H9 (cell line): ENCODE results near the gene SNORC. TPM values are rescaled to one million over a fixed set of nuclear protein-coding genes. Genes with fewer than 3 reads are reported as not detected.

Source experiments
- DNase-seq: peaks from one replicate; pipeline ENCODE4 v3.0.0-alpha.2; 2017
- H2AFZ ChIP-seq: one replicate; pipeline ENCODE4 v1.6.1; 2013; ENCODE audit warnings: mild to moderate bottlenecking, low read length, control low read depth, moderate library complexity
- H2AK5ac ChIP-seq: 2 replicates; pipeline ENCODE4 v1.6.1; 2013; ENCODE audit warnings: low read length, control low read depth, mixed read lengths; ENCODE audit not compliant: insufficient read length
- H2BK120ac ChIP-seq: one replicate; pipeline ENCODE4 v1.6.1; 2013; ENCODE audit warnings: low read depth, mild to moderate bottlenecking, low read length, control low read depth, inconsistent platforms; ENCODE audit not compliant: poor library complexity, severe bottlenecking
- H2BK12ac ChIP-seq: 2 replicates; pipeline ENCODE4 v1.6.1; 2013; ENCODE audit warnings: low read length, control low read depth, mixed read lengths, low read depth; ENCODE audit not compliant: insufficient read length
- H2BK15ac ChIP-seq: 2 replicates; pipeline ENCODE4 v1.6.1; 2013; ENCODE audit warnings: low read depth, low read length, control low read depth
- H2BK20ac ChIP-seq: one replicate; pipeline ENCODE4 v1.6.1; 2013; ENCODE audit warnings: low read depth, mild to moderate bottlenecking, low read length, control low read depth, inconsistent platforms; ENCODE audit not compliant: poor library complexity, severe bottlenecking
- H2BK5ac ChIP-seq: 2 replicates; pipeline ENCODE4 v1.6.1; 2013; ENCODE audit warnings: low read length, control low read depth, mixed read lengths; ENCODE audit not compliant: insufficient read length
- H3K14ac ChIP-seq: 2 replicates; pipeline ENCODE4 v1.6.1; 2013; ENCODE audit warnings: low read length, control low read depth; ENCODE audit not compliant: insufficient read depth
- H3K18ac ChIP-seq: 2 replicates; pipeline ENCODE4 v1.6.1; 2013; ENCODE audit warnings: low read depth, mild to moderate bottlenecking, mixed read lengths, low read length, control low read depth; ENCODE audit not compliant: insufficient read length
- H3K23ac ChIP-seq: 2 replicates; pipeline ENCODE4 v1.6.1; 2013; ENCODE audit warnings: low read length, control low read depth, mixed read lengths, low read depth; ENCODE audit not compliant: insufficient read length
- H3K23me2 ChIP-seq: 2 replicates; pipeline ENCODE4 v1.6.1; 2013; ENCODE audit warnings: low read depth, mild to moderate bottlenecking, mixed read lengths, low read length, control low read depth; ENCODE audit not compliant: insufficient read length, poor library complexity, severe bottlenecking
- H3K27ac ChIP-seq: 2 replicates; pipeline ENCODE4 v1.5.1; 2013; ENCODE audit warnings: low read length, control low read depth, mixed read lengths, low read depth; ENCODE audit not compliant: insufficient read length
- H3K27me3 ChIP-seq: 2 replicates; pipeline ENCODE4 v1.6.1; 2013; ENCODE audit warnings: low read length, control low read depth, inconsistent platforms; ENCODE audit not compliant: insufficient read depth
- H3K4ac ChIP-seq: 2 replicates; pipeline ENCODE4 v1.6.1; 2013; ENCODE audit warnings: low read depth, mild to moderate bottlenecking, control low read depth, inconsistent platforms, low read length, moderate library complexity
- H3K4me1 ChIP-seq: 2 replicates; pipeline ENCODE4 v1.6.1; 2013; ENCODE audit warnings: low read length, control low read depth, inconsistent platforms; ENCODE audit not compliant: insufficient read depth
- H3K4me2 ChIP-seq: 2 replicates; pipeline ENCODE4 v1.6.1; 2013; ENCODE audit warnings: low read length, control low read depth, mixed read lengths; ENCODE audit not compliant: insufficient read length, insufficient read depth
- H3K56ac ChIP-seq: 2 replicates; pipeline ENCODE4 v1.6.1; 2013; ENCODE audit warnings: low read depth, mild to moderate bottlenecking, mixed read lengths, low read length, control low read depth; ENCODE audit not compliant: insufficient read length
- H3K79me1 ChIP-seq: 2 replicates; pipeline ENCODE4 v1.6.1; 2013; ENCODE audit warnings: low read depth, mild to moderate bottlenecking, moderate library complexity, low read length, control low read depth, inconsistent platforms; ENCODE audit not compliant: insufficient read depth, poor library complexity, severe bottlenecking
- H3K79me2 ChIP-seq: 2 replicates; pipeline ENCODE4 v1.6.1; 2013; ENCODE audit warnings: low read length, control low read depth, inconsistent platforms; ENCODE audit not compliant: insufficient read depth
- H3K9ac ChIP-seq: 2 replicates; pipeline ENCODE4 v1.6.1; 2013; ENCODE audit warnings: low read length, control low read depth, mixed read lengths; ENCODE audit not compliant: insufficient read length; ENCODE audit errors: extremely low read depth
- H3K9me3 ChIP-seq: one replicate; pipeline ENCODE4 v1.6.1; 2013; ENCODE audit warnings: low read depth, low read length, inconsistent platforms; ENCODE audit not compliant: control insufficient read depth
- H3T11ph ChIP-seq: one replicate; pipeline ENCODE4 v1.6.1; 2013; ENCODE audit warnings: mild to moderate bottlenecking, low read length, control low read depth, inconsistent platforms
- H4K20me1 ChIP-seq: one replicate; pipeline ENCODE4 v1.6.1; 2013; ENCODE audit not compliant: control insufficient read depth, insufficient read length, insufficient read depth
- H4K5ac ChIP-seq: 2 replicates; pipeline ENCODE4 v1.6.1; 2013; ENCODE audit warnings: low read depth, mild to moderate bottlenecking, mixed read lengths, low read length, control low read depth; ENCODE audit not compliant: insufficient read length
- H4K8ac ChIP-seq: replicated peaks from 2 replicates; pipeline ENCODE4 v1.6.1; 2013; ENCODE audit warnings: low read length, control low read depth, mixed read lengths, low read depth; ENCODE audit not compliant: insufficient read length
- H4K91ac ChIP-seq: 2 replicates; pipeline ENCODE4 v1.6.1; 2013; ENCODE audit warnings: low read depth, mild to moderate bottlenecking, moderate library complexity, mixed read lengths, low read length, control low read depth; ENCODE audit not compliant: insufficient read length
- H3K27ac Mint-ChIP-seq, 3 experiments: 2 replicates in 2 of 3; 3 replicates in 1 of 3; pipeline ENCODE4 v1.8.0; 2020 to 2021; ENCODE audit warnings: mixed read lengths in 3 of 3, mild to moderate bottlenecking in 1 of 3, moderate library complexity in 1 of 3
- H3K27me3 Mint-ChIP-seq: 2 replicates; pipeline ENCODE4 v1.8.0; 2021; ENCODE audit warnings: low read depth, mild to moderate bottlenecking, moderate library complexity, mixed read lengths
- H3K36me3 Mint-ChIP-seq, 3 experiments: 2 replicates in 2 of 3; 3 replicates in 1 of 3; pipeline ENCODE4 v1.8.0; 2020 to 2021; ENCODE audit warnings: low read depth in 3 of 3, mixed read lengths in 3 of 3; ENCODE audit not compliant: insufficient read depth in 1 of 3
- H3K4me1 Mint-ChIP-seq, 2 experiments: 2 replicates each; pipeline ENCODE4 v1.8.0; 2020; ENCODE audit warnings: mixed read lengths in 2 of 2
- H3K4me3 Mint-ChIP-seq, 2 experiments: 2 replicates in 1 of 2; 3 replicates in 1 of 2; pipeline ENCODE4 v1.8.0; 2020 to 2021; ENCODE audit warnings: mild to moderate bottlenecking in 2 of 2, mixed read lengths in 2 of 2, moderate library complexity in 1 of 2
- H3K9me3 Mint-ChIP-seq, 2 experiments: 2 replicates in 1 of 2; 3 replicates in 1 of 2; pipeline ENCODE4 v1.8.0; 2020; ENCODE audit warnings: mild to moderate bottlenecking in 2 of 2, mixed read lengths in 2 of 2, moderate library complexity in 1 of 2
- WGBS: extraction: QIAGEN DNeasy Blood & Tissue Kit; methylation state at CpG from one replicate; pipeline ENCODE4 v1.1.7; 2013; ENCODE audit warnings: missing lambda C conversion rate, low lambda C conversion rate, mixed read lengths; ENCODE audit not compliant: insufficient read length; ENCODE audit errors: extremely low coverage; 5-methylcytosine and 5-hydroxymethylcytosine counted together
- total RNA-seq: library from RNA; stranded (reverse); gene quantifications from 2 replicates; pipeline ENCODE4 v1.2.1, GENCODE V29; 2021
- TF ChIP-seq, protein P1 (sequence below): fragments of 200-600 bp; sonication (generic); conservative IDR thresholded peaks from 3 replicates; pipeline ENCODE4 v1.8.0; 2021; ENCODE audit warnings: antibody characterized with exemption, mild to moderate bottlenecking

Gene SNORC
- total RNA-seq, 1 experiment from 2014 or later: 1.1 TPM

DNA sequence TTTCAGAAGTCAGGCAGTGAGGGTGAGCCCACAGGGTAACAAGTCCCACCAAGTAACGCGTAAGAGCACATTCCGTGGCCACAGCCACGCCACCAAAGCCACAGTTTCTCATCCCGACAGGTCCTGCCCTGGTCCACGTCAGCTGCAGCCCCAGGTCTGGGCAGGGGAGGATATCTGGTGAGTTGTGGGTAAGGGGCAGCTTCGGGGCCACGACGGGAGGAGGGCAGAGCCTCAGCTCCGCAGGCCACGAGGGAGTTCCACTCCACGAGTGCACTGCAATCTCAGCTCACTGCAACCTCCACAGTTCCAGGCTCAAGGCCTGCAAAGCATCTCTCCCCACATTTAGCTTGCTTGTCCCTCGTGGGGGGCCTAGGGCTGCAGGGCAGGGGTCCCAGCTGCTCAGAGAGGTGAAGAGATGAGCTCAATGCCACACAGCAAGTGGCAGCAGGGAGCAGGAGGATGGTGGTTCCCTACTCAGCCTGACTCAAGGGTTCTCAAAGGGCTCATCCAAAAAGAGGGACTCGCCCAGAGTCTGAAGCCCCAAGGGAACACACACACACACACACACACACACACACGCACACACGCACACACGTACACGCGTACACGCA lies 12.5 kb downstream of the SNORC start:
- no peaks in the 10 kb centered on the region for H3K9me3 Mint-ChIP-seq
- no peak overlapping the region for H3K27ac ChIP-seq
- no peak overlapping the region for H3K4ac ChIP-seq
- no peaks in the 10 kb centered on the region for H4K20me1 ChIP-seq
- no peak overlapping the region for H3K18ac ChIP-seq
- H4K5ac ChIP-seq: no peak overlapping the region
- no peaks in the 10 kb centered on the region for H3K79me1 ChIP-seq
- H3K9me3 ChIP-seq: no peaks in the 10 kb centered on the region
- TF ChIP-seq, protein P1, sequence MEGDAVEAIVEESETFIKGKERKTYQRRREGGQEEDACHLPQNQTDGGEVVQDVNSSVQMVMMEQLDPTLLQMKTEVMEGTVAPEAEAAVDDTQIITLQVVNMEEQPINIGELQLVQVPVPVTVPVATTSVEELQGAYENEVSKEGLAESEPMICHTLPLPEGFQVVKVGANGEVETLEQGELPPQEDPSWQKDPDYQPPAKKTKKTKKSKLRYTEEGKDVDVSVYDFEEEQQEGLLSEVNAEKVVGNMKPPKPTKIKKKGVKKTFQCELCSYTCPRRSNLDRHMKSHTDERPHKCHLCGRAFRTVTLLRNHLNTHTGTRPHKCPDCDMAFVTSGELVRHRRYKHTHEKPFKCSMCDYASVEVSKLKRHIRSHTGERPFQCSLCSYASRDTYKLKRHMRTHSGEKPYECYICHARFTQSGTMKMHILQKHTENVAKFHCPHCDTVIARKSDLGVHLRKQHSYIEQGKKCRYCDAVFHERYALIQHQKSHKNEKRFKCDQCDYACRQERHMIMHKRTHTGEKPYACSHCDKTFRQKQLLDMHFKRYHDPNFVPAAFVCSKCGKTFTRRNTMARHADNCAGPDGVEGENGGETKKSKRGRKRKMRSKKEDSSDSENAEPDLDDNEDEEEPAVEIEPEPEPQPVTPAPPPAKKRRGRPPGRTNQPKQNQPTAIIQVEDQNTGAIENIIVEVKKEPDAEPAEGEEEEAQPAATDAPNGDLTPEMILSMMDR: no peak
- no peak overlapping the region for H3K9ac ChIP-seq
- H3K36me3 Mint-ChIP-seq: no peaks in the 10 kb centered on the region; a peak in 2 of 7 replicates
- H3K56ac ChIP-seq: no peak overlapping the region
- H3K23ac ChIP-seq: no peak overlapping the region
- H2BK12ac ChIP-seq: no peak overlapping the region
- no peak overlapping the region for H2AFZ ChIP-seq
- H3K4me1 Mint-ChIP-seq: peaks cover 4 to 5% of the 10 kb centered on the region in 2 experiments
- H3K4me3 Mint-ChIP-seq: no peak overlapping the region
- H3K27me3 ChIP-seq: peaks cover 2% of the 10 kb centered on the region; the same call in 1 of the 2 replicates
- no peak overlapping the region for H4K91ac ChIP-seq
- H4K8ac ChIP-seq: no peak overlapping the region
- H2BK5ac ChIP-seq: no peak overlapping the region
- no peak overlapping the region for H2BK15ac ChIP-seq
- H2AK5ac ChIP-seq: no peak overlapping the region
- no peak overlapping the region for H3T11ph ChIP-seq
- H3K4me2 ChIP-seq: no peak overlapping the region
- H3K14ac ChIP-seq: no peak overlapping the region; the same call in 1 of the 2 replicates
- H2BK120ac ChIP-seq: no peak overlapping the region
- no peaks in the 10 kb centered on the region for H3K4me1 ChIP-seq
- H3K27ac Mint-ChIP-seq: no peak overlapping the region; a peak in 1 of 7 replicates
- no peaks in the 10 kb centered on the region for H3K23me2 ChIP-seq
- no peak for DNase-seq
- H3K27me3 Mint-ChIP-seq: peaks cover 18% of the 10 kb centered on the region
- H2BK20ac ChIP-seq: no peak overlapping the region
- no CpG with 5 or more reads among the region's 20 CpGs for WGBS
- no peaks in the 10 kb centered on the region for H3K79me2 ChIP-seq
